Natural killer cell treated with Interleukin-12 subunit alpha and Interleukin-12 subunit beta and Interleukin-15 and Interleukin-18, amount 100 ng/mL, for 72 hours (primary cell): Measurements from ENCODE around the gene PATJ. TPM values are rescaled to one million over a fixed set of nuclear protein-coding genes. Genes with fewer than 3 reads are reported as not detected.

ENCODE experiments used
- ATAC-seq, 2 donors: fragments of 150-1000 bp; cut with Tn5 transposase in 1 of 2; sonication (Bioruptor Pico), chemical (Tn5 transposase) in 1 of 2; 2 replicates each; pipeline ENCODE4 v1.10.0; 2021
- DNase-seq: peaks from one replicate; pipeline ENCODE4 v3.0.0; 2022; ENCODE audit warnings: low spot score
- H3K27ac Mint-ChIP-seq, 2 donors: 1 replicate in 1 of 2; 2 replicates in 1 of 2; pipeline ENCODE4 v1.8.0; 2022; ENCODE audit warnings: mixed read lengths in 2 of 2, mild to moderate bottlenecking in 1 of 2, moderate library complexity in 1 of 2
- H3K27me3 Mint-ChIP-seq, 2 donors: 1 replicate in 1 of 2; 2 replicates in 1 of 2; pipeline ENCODE4 v1.8.0; 2022; ENCODE audit warnings: mixed read lengths in 2 of 2
- H3K36me3 Mint-ChIP-seq: one replicate; pipeline ENCODE4 v1.8.0; 2022; ENCODE audit warnings: mixed read lengths
- H3K4me1 Mint-ChIP-seq, 2 donors: 1 replicate in 1 of 2; 2 replicates in 1 of 2; pipeline ENCODE4 v1.8.0; 2022; ENCODE audit warnings: low read depth in 2 of 2, mixed read lengths in 2 of 2, mild to moderate bottlenecking in 1 of 2
- H3K4me3 Mint-ChIP-seq: one replicate; pipeline ENCODE4 v1.8.0; 2022; ENCODE audit warnings: mixed read lengths
- H3K9me3 Mint-ChIP-seq: 2 replicates; pipeline ENCODE4 v1.8.0; 2022; ENCODE audit warnings: mixed read lengths
- total RNA-seq, 2 donors: library from RNA; stranded (reverse); gene quantifications; one replicate each; pipeline ENCODE4 v1.2.3, GENCODE V29; 2022

Gene PATJ
- total RNA-seq, 2 donors from 2014 or later = 3.9 to 5.8 TPM

DNA sequence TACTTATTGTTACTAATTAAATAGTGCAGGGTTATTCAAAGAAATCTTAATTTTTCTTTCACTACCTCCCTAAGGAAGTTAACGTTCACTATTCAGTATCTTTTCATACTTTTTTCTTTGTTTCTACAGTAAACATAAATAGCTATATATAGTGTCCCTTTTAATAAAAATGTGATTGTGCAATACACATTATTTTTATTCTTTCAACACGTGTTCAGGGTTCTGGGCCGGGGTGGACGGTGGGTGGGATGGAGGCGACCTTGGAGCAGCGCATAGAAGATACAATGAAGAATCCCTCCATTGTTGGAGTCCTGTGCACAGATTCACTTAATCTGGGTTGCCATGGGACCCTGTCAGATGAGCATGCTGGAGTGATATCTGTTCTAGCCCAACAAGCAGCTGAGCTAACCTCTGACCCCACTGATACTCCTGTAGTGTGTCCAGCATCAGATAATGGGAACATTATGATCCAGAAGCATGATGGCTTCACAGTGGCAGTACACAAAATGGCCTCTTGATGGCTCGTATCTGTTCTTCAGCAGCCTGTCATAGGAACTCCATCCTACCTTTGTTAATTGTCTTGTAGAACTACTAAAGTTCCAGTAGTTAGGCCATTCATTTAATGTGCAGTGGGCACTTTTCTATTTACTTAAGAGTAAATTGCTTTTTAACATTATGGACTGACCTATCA is 296.5 kb downstream of the PATJ start:
- no peaks in the 10 kb centered on the region for H3K27me3 Mint-ChIP-seq
- no peak for DNase-seq
- H3K27ac Mint-ChIP-seq = no peak overlapping the region
- no peak for ATAC-seq
- no peaks in the 10 kb centered on the region for H3K36me3 Mint-ChIP-seq
- H3K4me3 Mint-ChIP-seq = no peak overlapping the region
- no peaks in the 10 kb centered on the region for H3K4me1 Mint-ChIP-seq
- no peaks in the 10 kb centered on the region for H3K9me3 Mint-ChIP-seq

DNA sequence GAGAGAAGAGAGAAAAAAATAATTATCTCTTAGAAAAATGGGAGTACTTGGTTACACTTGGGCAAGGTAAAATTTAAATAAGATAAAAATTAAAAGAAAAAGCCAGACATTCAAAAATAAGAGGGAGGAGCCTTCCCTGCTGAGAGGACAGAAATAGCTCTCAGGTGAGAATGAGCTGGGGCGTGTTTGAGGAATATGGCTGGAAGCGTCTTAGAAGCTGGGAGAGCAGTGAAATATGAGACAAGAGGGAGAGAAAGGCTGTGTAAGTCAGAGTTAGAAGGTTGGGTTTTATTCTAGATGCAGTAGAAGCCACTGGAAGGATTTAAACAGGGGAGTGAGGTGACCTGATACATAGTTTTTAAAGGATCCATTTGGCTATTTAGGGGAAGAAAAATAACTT is 298.2 kb downstream of the PATJ start:
- Mint-ChIP-seq H3K9me3 (no peaks in the 10 kb centered on the region), H3K4me1 (no peaks in the 10 kb centered on the region), H3K27me3 (no peaks in the 10 kb centered on the region), H3K27ac (no peak overlapping the region), H3K4me3 (no peak overlapping the region), H3K36me3 (no peaks in the 10 kb centered on the region)
- no peak for ATAC-seq
- DNase-seq = no peak

DNA sequence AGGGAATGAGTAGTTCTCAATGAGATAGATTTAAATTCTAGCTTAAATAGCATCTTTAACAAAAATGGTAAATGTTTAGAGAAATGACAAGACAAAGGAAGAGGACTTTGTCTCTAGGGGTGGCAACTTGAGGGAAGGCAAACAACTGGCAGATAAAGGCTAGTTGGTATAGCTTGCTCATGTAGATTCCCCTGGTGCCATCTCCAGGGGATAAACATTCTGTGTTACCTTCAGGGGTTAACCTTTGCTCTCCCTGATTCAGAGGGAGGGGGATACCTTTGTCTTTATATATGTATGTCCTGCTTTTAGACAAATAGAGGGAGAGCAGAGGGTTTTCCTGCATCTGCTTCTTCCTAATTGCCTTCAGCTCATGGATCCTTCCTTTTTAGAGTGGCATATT is 298.7 kb downstream of the PATJ start:
- DNase-seq = no peak
- no peaks in the 10 kb centered on the region for H3K27me3 Mint-ChIP-seq
- no peaks in the 10 kb centered on the region for H3K9me3 Mint-ChIP-seq
- H3K4me3 Mint-ChIP-seq = no peak overlapping the region
- ATAC-seq = no peak
- H3K36me3 Mint-ChIP-seq = no peaks in the 10 kb centered on the region
- no peaks in the 10 kb centered on the region for H3K4me1 Mint-ChIP-seq
- H3K27ac Mint-ChIP-seq = no peak overlapping the region

DNA sequence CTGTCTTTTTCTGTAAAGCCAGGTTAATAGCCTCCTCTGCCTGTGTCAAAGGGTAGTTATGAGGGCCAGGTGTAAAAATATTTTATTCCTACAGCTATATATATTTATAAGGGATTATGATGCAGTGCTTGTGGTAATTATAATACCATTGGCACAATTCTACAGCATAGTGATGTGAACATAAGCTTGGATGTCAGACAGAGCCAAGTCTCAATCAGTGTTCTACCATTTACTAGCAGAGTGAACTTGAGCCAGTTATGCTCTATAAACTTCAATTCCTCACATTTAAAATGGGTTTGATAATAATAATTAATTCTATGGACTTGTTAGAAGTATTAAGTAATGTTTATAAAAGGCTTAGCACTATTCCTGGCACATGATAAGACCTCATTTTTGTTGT is 300.9 kb downstream of the PATJ start:
- no peaks in the 10 kb centered on the region for H3K36me3 Mint-ChIP-seq
- H3K27ac Mint-ChIP-seq = no peak overlapping the region
- no peak overlapping the region for H3K4me3 Mint-ChIP-seq
- H3K27me3 Mint-ChIP-seq = no peaks in the 10 kb centered on the region
- DNase-seq (no peak), ATAC-seq (no peak)
- no peaks in the 10 kb centered on the region for H3K9me3 Mint-ChIP-seq
- H3K4me1 Mint-ChIP-seq = no peaks in the 10 kb centered on the region

DNA sequence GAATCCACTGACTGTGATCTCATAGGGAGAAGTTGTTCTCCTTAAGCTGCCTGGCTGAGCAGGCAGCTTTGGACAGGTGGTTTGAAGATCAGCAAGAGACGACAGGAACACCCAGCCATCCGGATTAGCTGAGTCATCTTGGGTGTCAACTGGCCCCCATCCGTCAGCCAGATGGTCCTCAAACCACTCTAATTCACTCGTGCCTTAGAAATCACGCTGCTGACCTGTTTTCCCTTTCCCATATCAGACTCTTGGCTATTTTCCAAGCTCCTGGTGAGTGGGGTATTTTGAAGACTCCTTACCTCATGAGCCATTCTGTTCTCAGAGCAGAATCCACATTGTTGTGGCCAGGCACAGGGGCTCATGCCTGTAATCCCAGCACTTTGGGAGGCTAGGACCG is 303.3 kb downstream of the PATJ start:
- ATAC-seq = no peak
- DNase-seq = no peak
- Mint-ChIP-seq H3K9me3 (no peaks in the 10 kb centered on the region), H3K36me3 (no peaks in the 10 kb centered on the region), H3K27me3 (no peaks in the 10 kb centered on the region), H3K4me3 (no peak overlapping the region), H3K27ac (no peak overlapping the region), H3K4me1 (no peaks in the 10 kb centered on the region)

DNA sequence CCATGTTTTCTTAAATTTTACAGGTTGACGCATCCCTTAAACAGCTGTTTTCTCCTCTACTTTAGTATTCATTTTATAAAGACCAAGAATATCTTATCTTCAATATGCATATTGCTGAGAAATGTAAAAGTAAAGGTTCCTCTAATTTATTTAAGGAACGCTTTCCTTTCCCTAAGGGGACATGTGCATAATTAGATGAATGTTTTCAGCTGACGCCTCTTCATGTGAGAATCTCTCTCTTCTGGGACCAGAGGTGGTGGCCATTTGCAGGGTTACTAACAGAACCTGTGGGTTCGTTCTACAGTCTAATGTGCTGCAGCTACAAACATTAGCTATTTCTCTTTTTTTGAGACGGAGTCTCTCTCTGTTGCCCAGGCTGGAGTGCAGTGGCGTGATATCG is 304.6 kb downstream of the PATJ start:
- H3K27ac Mint-ChIP-seq = no peak overlapping the region
- no peak for ATAC-seq
- DNase-seq = no peak
- no peaks in the 10 kb centered on the region for H3K9me3 Mint-ChIP-seq
- H3K4me3 Mint-ChIP-seq = no peak overlapping the region
- no peaks in the 10 kb centered on the region for H3K4me1 Mint-ChIP-seq
- H3K27me3 Mint-ChIP-seq = no peaks in the 10 kb centered on the region
- no peaks in the 10 kb centered on the region for H3K36me3 Mint-ChIP-seq

DNA sequence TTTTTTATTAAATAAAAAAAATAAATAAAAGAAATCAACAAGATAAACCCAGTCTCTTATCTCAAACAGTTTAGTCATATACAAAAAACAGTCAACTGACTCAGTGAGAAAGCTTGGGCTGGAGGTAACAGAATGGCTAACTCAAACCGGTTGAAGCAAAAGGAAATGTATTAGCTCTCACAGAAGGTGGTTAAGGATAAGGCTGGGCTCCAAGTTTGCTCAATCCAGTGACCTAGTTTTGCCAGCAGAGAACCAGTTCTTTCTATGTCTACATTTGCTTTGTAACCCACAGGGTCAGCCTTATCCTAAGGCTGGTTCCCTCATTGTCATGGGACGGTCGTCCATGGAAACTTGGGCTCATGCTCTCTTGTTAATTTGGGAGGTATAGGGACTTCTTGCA is 307.9 kb downstream of the PATJ start:
- Mint-ChIP-seq H3K27me3 (no peaks in the 10 kb centered on the region), H3K36me3 (no peaks in the 10 kb centered on the region), H3K27ac (no peak overlapping the region), H3K9me3 (no peaks in the 10 kb centered on the region), H3K4me3 (no peak overlapping the region), H3K4me1 (no peaks in the 10 kb centered on the region)
- DNase-seq (no peak), ATAC-seq (no peak)

DNA sequence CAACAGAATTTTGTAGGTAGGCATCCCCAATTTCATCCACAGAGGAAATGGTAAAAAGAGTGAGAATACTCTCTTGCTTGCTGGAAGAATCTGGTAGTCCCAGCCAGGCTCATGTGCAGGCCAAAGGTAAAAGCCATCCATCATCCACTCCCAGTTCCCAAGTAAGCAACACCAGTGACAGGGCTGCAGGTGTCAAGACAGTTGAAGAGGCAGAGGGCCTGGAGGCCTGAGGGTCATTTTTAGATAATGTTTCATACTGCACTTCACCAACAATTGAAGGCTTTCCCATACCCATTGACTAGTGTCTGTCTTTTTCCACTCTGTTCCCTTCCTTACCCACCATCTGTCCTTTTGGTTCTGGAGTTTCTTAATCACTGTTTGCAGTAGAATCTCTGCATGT is 310.7 kb downstream of the PATJ start:
- no peaks in the 10 kb centered on the region for H3K4me1 Mint-ChIP-seq
- DNase-seq = no peak
- no peak for ATAC-seq
- no peaks in the 10 kb centered on the region for H3K36me3 Mint-ChIP-seq
- H3K4me3 Mint-ChIP-seq = no peak overlapping the region
- no peaks in the 10 kb centered on the region for H3K27me3 Mint-ChIP-seq
- H3K9me3 Mint-ChIP-seq = no peaks in the 10 kb centered on the region
- no peak overlapping the region for H3K27ac Mint-ChIP-seq

DNA sequence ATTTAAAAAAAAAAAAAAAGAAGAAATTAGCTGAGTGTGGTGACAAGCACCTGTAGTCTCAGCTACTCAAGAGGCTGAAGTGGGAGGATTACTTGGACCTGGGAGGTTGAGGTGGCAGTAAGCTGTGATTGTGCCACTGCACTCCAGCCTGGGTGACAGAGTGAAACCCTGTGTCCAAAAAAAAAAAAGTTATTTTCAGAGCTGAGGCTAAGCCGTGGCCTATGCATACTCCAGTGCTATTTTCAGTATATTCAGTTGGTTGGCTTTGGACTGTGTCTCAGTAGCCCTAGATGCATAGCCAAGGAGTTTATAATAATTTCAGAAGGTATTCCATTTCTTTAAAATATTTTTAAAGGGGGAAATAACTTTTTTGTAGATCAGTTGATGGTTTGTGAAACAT is 311.9 kb downstream of the PATJ start:
- Mint-ChIP-seq H3K4me3 (no peak overlapping the region), H3K27me3 (no peaks in the 10 kb centered on the region), H3K4me1 (no peaks in the 10 kb centered on the region), H3K27ac (no peak overlapping the region), H3K36me3 (no peaks in the 10 kb centered on the region), H3K9me3 (no peaks in the 10 kb centered on the region)
- ATAC-seq (no peak), DNase-seq (no peak)

DNA sequence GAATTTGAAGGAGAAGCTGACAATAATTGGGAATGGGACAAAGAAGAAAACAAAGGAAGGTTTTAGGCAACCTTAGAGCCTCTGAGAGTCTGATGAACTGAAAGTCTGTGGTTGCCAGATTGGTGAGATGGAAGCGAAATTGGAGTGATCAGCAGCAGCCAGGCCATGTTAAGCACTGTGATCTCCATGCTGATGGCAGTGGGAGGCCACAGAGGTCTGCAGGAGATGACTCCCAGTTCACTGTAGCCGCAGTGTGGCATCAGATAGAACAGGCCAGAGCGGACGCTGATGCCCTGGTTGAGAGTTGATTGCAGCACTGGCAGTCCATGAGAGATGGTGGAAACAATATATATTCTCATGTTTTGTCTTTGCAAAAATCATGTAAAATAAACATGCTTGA is 314.9 kb downstream of the PATJ start:
- ATAC-seq = no peak
- H3K27me3 Mint-ChIP-seq = no peaks in the 10 kb centered on the region
- no peaks in the 10 kb centered on the region for H3K9me3 Mint-ChIP-seq
- no peaks in the 10 kb centered on the region for H3K36me3 Mint-ChIP-seq
- H3K4me1 Mint-ChIP-seq = no peaks in the 10 kb centered on the region
- DNase-seq = no peak
- no peak overlapping the region for H3K27ac Mint-ChIP-seq
- H3K4me3 Mint-ChIP-seq = no peak overlapping the region

DNA sequence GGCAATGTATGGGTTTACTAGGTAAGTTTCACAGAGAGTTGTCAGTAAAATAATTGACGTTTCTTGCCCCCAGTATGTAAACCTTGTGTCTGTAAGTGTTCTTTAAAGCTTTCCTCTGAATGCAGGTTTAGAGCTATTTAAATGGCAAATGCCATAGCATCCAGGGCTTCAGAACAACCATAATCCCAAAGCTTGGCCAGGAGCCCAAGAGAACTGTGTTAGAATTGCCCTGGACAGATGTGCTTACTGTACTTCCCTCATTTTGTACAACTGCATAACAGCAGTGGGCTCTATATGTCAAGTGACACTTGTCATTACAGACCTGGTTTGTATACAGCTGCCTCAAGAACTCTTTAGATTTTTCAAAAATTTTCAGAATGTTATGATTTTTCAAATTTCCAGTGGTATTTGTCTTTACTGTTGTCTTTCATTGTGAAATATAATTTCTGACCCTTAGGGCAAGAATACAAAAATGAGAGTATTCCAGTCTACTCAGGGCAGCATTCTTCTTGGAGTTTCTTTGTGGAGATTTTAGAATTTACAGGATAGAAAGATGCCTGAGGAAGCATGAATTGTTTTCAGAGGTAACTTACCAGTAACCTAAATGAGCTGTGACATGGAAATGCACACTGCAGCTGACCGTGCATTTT is 315.5 kb downstream of the PATJ start:
- Mint-ChIP-seq H3K27me3 (no peaks in the 10 kb centered on the region), H3K4me1 (no peaks in the 10 kb centered on the region), H3K27ac (no peak overlapping the region), H3K9me3 (no peaks in the 10 kb centered on the region), H3K4me3 (no peak overlapping the region), H3K36me3 (no peaks in the 10 kb centered on the region)
- DNase-seq (no peak), ATAC-seq (no peak)

DNA sequence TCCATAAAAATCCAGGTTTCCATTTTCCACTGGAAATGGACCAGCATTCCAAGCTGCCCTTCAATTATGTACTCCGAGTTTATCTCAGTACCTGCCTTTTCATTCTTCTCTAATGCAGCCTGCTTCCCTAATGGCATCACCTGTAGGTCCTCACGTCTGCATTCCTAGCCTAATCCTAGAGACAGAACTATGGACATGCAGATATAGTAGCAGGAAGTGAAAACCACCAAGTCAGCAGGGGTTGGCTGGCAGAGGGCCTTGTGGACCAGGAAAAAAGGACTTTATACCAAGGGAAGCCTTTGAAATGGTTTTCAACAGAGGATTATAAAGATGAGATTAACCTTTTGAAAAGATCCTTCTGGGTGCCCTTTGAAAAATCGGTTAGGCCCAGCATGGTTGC is 316.7 kb downstream of the PATJ start:
- no peaks in the 10 kb centered on the region for H3K36me3 Mint-ChIP-seq
- no peaks in the 10 kb centered on the region for H3K9me3 Mint-ChIP-seq
- ATAC-seq (no peak), DNase-seq (no peak)
- no peak overlapping the region for H3K4me3 Mint-ChIP-seq
- no peaks in the 10 kb centered on the region for H3K27me3 Mint-ChIP-seq
- no peak overlapping the region for H3K27ac Mint-ChIP-seq
- no peaks in the 10 kb centered on the region for H3K4me1 Mint-ChIP-seq

DNA sequence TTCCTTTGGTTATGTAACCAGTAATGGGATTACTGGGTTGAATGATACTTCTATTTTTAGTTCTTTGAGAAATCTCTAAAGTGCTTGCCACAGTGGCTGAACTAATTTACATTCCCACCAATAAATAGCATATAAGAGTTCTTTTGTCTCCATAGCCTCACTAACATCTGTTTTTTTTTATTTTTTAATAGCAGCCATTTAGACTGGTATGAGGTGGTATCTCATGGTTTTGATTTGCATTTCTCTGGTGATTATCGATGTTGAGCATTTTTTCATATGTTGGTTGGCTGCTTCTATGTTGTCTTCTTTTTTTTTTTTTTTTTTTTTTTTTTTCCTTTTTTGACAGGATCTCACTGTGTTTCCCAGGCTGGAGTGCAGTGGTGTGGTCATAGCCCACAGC is 319.8 kb downstream of the PATJ start:
- ATAC-seq (no peak), DNase-seq (no peak)
- Mint-ChIP-seq H3K4me1 (no peaks in the 10 kb centered on the region), H3K27me3 (no peaks in the 10 kb centered on the region), H3K9me3 (no peaks in the 10 kb centered on the region), H3K27ac (no peak overlapping the region), H3K4me3 (no peak overlapping the region), H3K36me3 (no peaks in the 10 kb centered on the region)

DNA sequence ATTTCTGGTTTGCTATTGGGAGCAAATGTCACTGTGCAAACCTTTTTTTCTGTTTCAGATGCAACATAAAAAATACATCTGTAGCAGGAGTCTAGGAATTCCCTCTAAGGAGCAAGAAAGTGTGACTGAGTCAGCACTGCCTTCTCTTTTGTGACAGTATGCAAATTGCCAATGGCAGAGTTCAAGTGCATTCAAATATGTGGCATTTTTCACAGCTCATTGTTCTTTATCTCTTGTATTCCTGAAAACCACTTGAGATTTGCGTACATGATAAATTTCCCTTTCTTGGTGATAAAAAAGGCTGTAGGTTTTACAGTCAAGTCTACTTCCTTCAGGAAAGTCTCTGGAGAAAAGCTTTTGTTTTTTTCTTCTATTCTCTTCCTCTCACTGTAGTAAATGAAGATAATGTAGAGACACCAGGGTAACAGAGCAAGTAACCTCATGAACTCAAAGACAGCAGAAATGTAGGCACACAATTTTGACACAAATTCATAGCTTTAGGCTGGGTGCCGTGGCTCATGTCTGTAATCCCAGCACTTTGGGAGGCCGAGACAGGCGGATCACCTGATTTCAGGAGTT is 322.6 kb downstream of the PATJ start:
- no peaks in the 10 kb centered on the region for H3K4me1 Mint-ChIP-seq
- no peaks in the 10 kb centered on the region for H3K9me3 Mint-ChIP-seq
- H3K27me3 Mint-ChIP-seq = no peaks in the 10 kb centered on the region
- ATAC-seq = no peak
- H3K4me3 Mint-ChIP-seq = no peak overlapping the region
- DNase-seq = no peak
- no peaks in the 10 kb centered on the region for H3K36me3 Mint-ChIP-seq
- H3K27ac Mint-ChIP-seq = no peak overlapping the region

DNA sequence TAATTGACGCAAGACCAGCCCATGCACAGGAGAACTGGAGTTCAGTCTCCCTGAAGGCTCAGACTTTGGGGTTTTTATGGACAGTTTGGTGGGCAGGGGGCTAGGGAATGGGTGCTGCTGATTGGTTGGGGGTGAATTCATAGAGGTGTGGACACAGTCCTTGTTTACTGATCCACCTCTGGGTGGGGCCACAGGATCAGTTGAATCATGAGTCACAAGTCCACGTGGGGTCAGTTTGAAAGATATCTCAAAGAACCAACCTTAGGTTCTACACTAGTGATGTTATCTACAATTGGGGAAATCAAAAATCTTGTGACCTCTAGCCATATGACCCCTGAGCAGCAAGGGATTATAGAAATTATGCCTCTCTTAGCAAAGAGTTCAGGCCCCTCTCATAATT is 324.4 kb downstream of the PATJ start:
- H3K36me3 Mint-ChIP-seq = no peaks in the 10 kb centered on the region
- H3K4me1 Mint-ChIP-seq = no peaks in the 10 kb centered on the region
- ATAC-seq (no peak), DNase-seq (no peak)
- H3K27ac Mint-ChIP-seq = no peak overlapping the region
- no peak overlapping the region for H3K4me3 Mint-ChIP-seq
- H3K27me3 Mint-ChIP-seq = no peaks in the 10 kb centered on the region
- no peaks in the 10 kb centered on the region for H3K9me3 Mint-ChIP-seq
